A549 (cell line): Measurements from ENCODE around the gene TSHZ2.

Experiments used
- CEBPB ChIP-seq, 2 experiments: fragments of >200 bp in 1 of 2; sonication (Bioruptor Twin) in 1 of 2; formaldehyde crosslinking in 1 of 2; IDR thresholded peaks; 2 replicates each; pipeline ENCODE4 v1.6.1; 2012 to 2016
- CTCF ChIP-seq: fragments of >200 bp; sonication (Bioruptor Twin); formaldehyde crosslinking; IDR thresholded peaks from 3 replicates; pipeline ENCODE4 v1.5.1; 2016
- HDAC2 ChIP-seq: fragments of 200-600 bp; sonication (generic); IDR thresholded peaks from 2 replicates; pipeline ENCODE4 v1.6.1; 2016
- KDM1A ChIP-seq: fragments of 200-600 bp; sonication (generic); IDR thresholded peaks from 2 replicates; pipeline ENCODE4 v1.6.1; 2016; ENCODE audit warnings: low read depth, mild to moderate bottlenecking
- MAZ ChIP-seq: fragments of 150-350 bp; IDR thresholded peaks from 2 replicates; pipeline ENCODE4 v1.6.1; 2014; ENCODE audit warnings: antibody characterized with exemption, low read depth, low read length, borderline replicate concordance
- ZC3H11A ChIP-seq: fragments of 450-650 bp; IDR thresholded peaks from 2 replicates; pipeline ENCODE4 v1.6.1; 2014; ENCODE audit warnings: antibody characterized with exemption, mild to moderate bottlenecking

GRCh38 chr20:53201588-53201987 is 229.4 kb downstream of the TSHZ2 start:
- TF ChIP-seq MAZ (no peak), CEBPB (IDR thresholded peaks at IDR 0.05) (no peak), KDM1A (no peak), CTCF (no peak), HDAC2 (no peak), ZC3H11A (no peak)
